IMR-90 (cell line): ENCODE results near the gene ONECUT2. TPM values are rescaled to one million over a fixed set of nuclear protein-coding genes. Genes with fewer than 3 reads are reported as not detected.

Experiments
- ATAC-seq: fragments of 200-7000 bp; cut with Tn5 transposase; 2 replicates; pipeline ENCODE4 v1.9.1; 2020; ENCODE audit warnings: low read depth, mild to moderate bottlenecking, moderate library complexity
- BruUV-seq: library from RNA; stranded (reverse); fragments of 400-500 nt; replicated peaks from 2 replicates; lab custom pipeline; 2021; lab: Mats Ljungman, UMichigan
- CTCF ChIA-PET: fragments of 300-600 bp; formaldehyde crosslinking; extraction: SDS; loops from one replicate; lab custom pipeline; 2021; ENCODE audit warnings: antibody characterized with exemption; lab: Yijun Ruan, JAX
- POLR2A ChIA-PET: fragments of 300-600 bp; sonication (Branson Sonifier 250); formaldehyde crosslinking; loops from one replicate; lab custom pipeline; 2022; ENCODE audit warnings: antibody characterized with exemption; ENCODE audit not compliant: unreplicated experiment; lab: Charles Lee
- DNase-seq: peaks from one replicate; pipeline ENCODE4 v3.0.0; 2013
- H2AFZ ChIP-seq: replicated peaks from 2 replicates; pipeline ENCODE3; 2013; ENCODE audit warnings: low read length, mild to moderate bottlenecking; ENCODE audit not compliant: poor library complexity
- H2AK5ac ChIP-seq: 2 replicates; pipeline ENCODE4 v1.6.1; 2013; ENCODE audit warnings: low read depth, low read length, inconsistent platforms
- H2AK9ac ChIP-seq: replicated peaks from 2 replicates; pipeline ENCODE3; 2013; ENCODE audit warnings: mild to moderate bottlenecking, low read depth, low read length, moderate library complexity; ENCODE audit not compliant: poor library complexity
- H2BK120ac ChIP-seq: 2 replicates; pipeline ENCODE4 v1.6.1; 2013; ENCODE audit warnings: low read depth, low read length, inconsistent platforms
- H2BK15ac ChIP-seq: 3 replicates; pipeline ENCODE4 v1.6.1; 2013; ENCODE audit warnings: low read depth, low read length, inconsistent platforms
- H2BK20ac ChIP-seq: 2 replicates; pipeline ENCODE4 v1.6.1; 2013; ENCODE audit warnings: low read depth, mild to moderate bottlenecking, inconsistent platforms, low read length, moderate library complexity
- H2BK5ac ChIP-seq: 2 replicates; pipeline ENCODE4 v1.6.1; 2013; ENCODE audit warnings: mild to moderate bottlenecking, low read depth, low read length, inconsistent platforms; ENCODE audit not compliant: poor library complexity, severe bottlenecking
- H3K14ac ChIP-seq: replicated peaks from 2 replicates; pipeline ENCODE4 v1.6.1; 2013; ENCODE audit warnings: low read depth, low read length, inconsistent platforms
- H3K18ac ChIP-seq: 2 replicates; pipeline ENCODE4 v1.6.1; 2013; ENCODE audit warnings: low read depth, low read length, control low read depth
- H3K23ac ChIP-seq: 2 replicates; pipeline ENCODE4 v1.6.1; 2013; ENCODE audit warnings: low read depth, low read length, inconsistent platforms
- H3K27ac ChIP-seq: 2 replicates; pipeline ENCODE4 v1.5.1; 2013; ENCODE audit warnings: mild to moderate bottlenecking, control low read depth, low read length; ENCODE audit not compliant: insufficient read depth
- H3K27me3 ChIP-seq: 2 replicates; pipeline ENCODE4 v1.6.1; 2013; ENCODE audit warnings: low read length; ENCODE audit not compliant: control insufficient read depth, insufficient read depth
- H3K36me3 ChIP-seq: 2 replicates; pipeline ENCODE4 v1.6.1; 2013; ENCODE audit warnings: low read length, mixed read lengths; ENCODE audit not compliant: control insufficient read depth, insufficient read depth
- H3K4ac ChIP-seq: 2 replicates; pipeline ENCODE4 v1.6.1; 2013; ENCODE audit warnings: low read depth, low read length, inconsistent platforms
- H3K4me1 ChIP-seq: 2 replicates; pipeline ENCODE4 v1.6.1; 2013; ENCODE audit warnings: low read length, mixed read lengths; ENCODE audit not compliant: control insufficient read depth, insufficient read depth
- H3K4me2 ChIP-seq: 2 replicates; pipeline ENCODE4 v1.6.1; 2013; ENCODE audit warnings: low read depth, mild to moderate bottlenecking, control low read depth, low read length, moderate library complexity
- H3K4me3 ChIP-seq: 2 replicates; pipeline ENCODE4 v1.5.1; 2013; ENCODE audit warnings: low read depth, mild to moderate bottlenecking, control low read depth, low read length, moderate library complexity; ENCODE audit not compliant: insufficient read depth
- H3K56ac ChIP-seq: 2 replicates; pipeline ENCODE4 v1.6.1; 2013; ENCODE audit warnings: low read length, inconsistent platforms; ENCODE audit not compliant: insufficient read depth; ENCODE audit errors: extremely low read depth
- H3K79me1 ChIP-seq, 2 experiments: 2 replicates each; pipeline ENCODE4 v1.6.1; 2013; ENCODE audit warnings: low read length in 2 of 2, inconsistent platforms in 1 of 2, low read depth in 1 of 2
- H3K9ac ChIP-seq: 2 replicates; pipeline ENCODE4 v1.6.1; 2013; ENCODE audit warnings: low read depth, low read length, control low read depth
- H3K9me1 ChIP-seq: 2 replicates; pipeline ENCODE4 v1.6.1; 2013; ENCODE audit warnings: low read length, inconsistent platforms; ENCODE audit not compliant: insufficient read depth
- H3K9me3 ChIP-seq: 2 replicates; pipeline ENCODE4 v1.6.1; 2013; ENCODE audit warnings: low read length; ENCODE audit not compliant: control insufficient read depth, insufficient read depth
- H4K20me1 ChIP-seq: 2 replicates; pipeline ENCODE4 v1.6.1; 2013; ENCODE audit warnings: low read length, inconsistent platforms; ENCODE audit not compliant: insufficient read depth
- H4K5ac ChIP-seq: 2 replicates; pipeline ENCODE4 v1.6.1; 2013; ENCODE audit warnings: mild to moderate bottlenecking, low read depth, low read length, control low read depth
- H4K8ac ChIP-seq, 2 experiments: 2 replicates each; pipeline ENCODE4 v1.6.1; 2013; ENCODE audit warnings: low read depth in 2 of 2, low read length in 2 of 2, control low read depth in 1 of 2, inconsistent platforms in 1 of 2
- H4K91ac ChIP-seq: 2 replicates; pipeline ENCODE4 v1.6.1; 2013; ENCODE audit warnings: low read depth, low read length, inconsistent platforms; ENCODE audit not compliant: insufficient read depth
- CEBPB ChIP-seq: IDR thresholded peaks from 2 replicates; pipeline ENCODE4 v1.6.1; 2012; ENCODE audit warnings: low read depth, low read length, improper control_type of control experiment
- CHD1 ChIP-seq: IDR thresholded peaks from 2 replicates; pipeline ENCODE4 v1.6.1; 2012; ENCODE audit warnings: low read depth, low read length, improper control_type of control experiment
- ELK1 ChIP-seq: fragments of 150-350 bp; IDR thresholded peaks from 2 replicates; pipeline ENCODE4 v1.6.1; 2016; ENCODE audit warnings: low read depth, mild to moderate bottlenecking, low read length, moderate library complexity, borderline replicate concordance
- FOS ChIP-seq: fragments of 150-350 bp; IDR thresholded peaks from 2 replicates; pipeline ENCODE4 v1.6.1; 2016; ENCODE audit warnings: low read depth, low read length
- MXI1 ChIP-seq: IDR thresholded peaks from 2 replicates; pipeline ENCODE4 v1.6.1; 2012; ENCODE audit warnings: low read depth, mild to moderate bottlenecking, low read length, moderate library complexity, borderline replicate concordance
- NFE2L2 ChIP-seq: fragments of 150-350 bp; IDR thresholded peaks from 2 replicates; pipeline ENCODE4 v1.6.1; 2016; ENCODE audit warnings: low read depth, mild to moderate bottlenecking, low read length
- POLR2A ChIP-seq: IDR thresholded peaks from 2 replicates; pipeline ENCODE4 v1.6.1; 2012; ENCODE audit warnings: mild to moderate bottlenecking, low read depth, low read length
- RAD21 ChIP-seq: IDR thresholded peaks from 2 replicates; pipeline ENCODE4 v1.6.1; 2012; ENCODE audit warnings: low read length, improper control_type of control experiment
- RCOR1 ChIP-seq: IDR thresholded peaks from 2 replicates; pipeline ENCODE4 v1.6.1; 2012; ENCODE audit warnings: mild to moderate bottlenecking, low read length, improper control_type of control experiment; ENCODE audit not compliant: insufficient replicate concordance
- RFX5 ChIP-seq: IDR thresholded peaks from 2 replicates; pipeline ENCODE4 v1.8.0; 2012; ENCODE audit warnings: low read depth, mild to moderate bottlenecking, low read length, moderate library complexity
- SMC3 ChIP-seq: fragments of 150-350 bp; IDR thresholded peaks from 2 replicates; pipeline ENCODE4 v1.6.1; 2016; ENCODE audit warnings: low read depth, mild to moderate bottlenecking, antibody characterized with exemption, low read length, moderate library complexity
- USF2 ChIP-seq: fragments of 150-350 bp; IDR thresholded peaks from 2 replicates; pipeline ENCODE4 v1.6.1; 2017; ENCODE audit warnings: mild to moderate bottlenecking, antibody characterized with exemption, low read length, low read depth
- WGBS, 2 experiments: methylation state at CpG; one replicate each; pipeline versions ENCODE4 v1.1.5 to v1.1.7; 2013; ENCODE audit warnings: missing lambda C conversion rate in 2 of 2; ENCODE audit not compliant: insufficient read length in 1 of 2; ENCODE audit errors: extremely low coverage in 2 of 2; 5-methylcytosine and 5-hydroxymethylcytosine counted together
- dilution Hi-C: fragments of 300-500 bp; cut with HindIII; formaldehyde crosslinking; loops from one replicate; pipeline ENCODE4 v1.14.3; 2018; ENCODE audit warnings: low sequenced_read_pairs; ENCODE audit not compliant: unreplicated experiment
- in situ Hi-C: fragments of 300-500 bp; cut with MboI; formaldehyde crosslinking; loops from 3 replicates; pipeline ENCODE4 v1.14.3; 2019; ENCODE audit warnings: low sequenced_read_pairs, inconsistent platforms, mixed read lengths
- intact Hi-C: fragments of 100-400 bp; cut with micrococcal nuclease; formaldehyde crosslinking; loops from 2 replicates; pipeline ENCODE4 v1.10.0; 2022
- polyA plus RNA-seq, 3 experiments: library from polyadenylated mRNA; depleted of rRNA; stranded (reverse); fragments of >200 nt; gene quantifications; 2 replicates each; pipeline ENCODE4 v1.2.3, GENCODE V29; 2012; ENCODE audit warnings: low replicate concordance in 1 of 3
- total RNA-seq: library from RNA; depleted of rRNA; stranded (reverse); fragments of >200 nt; gene quantifications from 2 replicates; pipeline ENCODE4 v1.2.3, GENCODE V29; 2012

The ONECUT2 gene
- total and polyA plus RNA-seq, 2 of the 4 experiments (the other 2 are of a cell fraction) = under 0.01 to 0.02 TPM

- Histone ChIP-seq H3K4me2 (no peak overlapping the region), H2AFZ (no peak overlapping the region), H3K79me1 (no peaks in the 10 kb centered on the region), H4K20me1 (no peaks in the 10 kb centered on the region), H3K9me1 (no peaks in the 10 kb centered on the region), H3K27ac (no peak overlapping the region), H2BK15ac (no peak overlapping the region), H2BK120ac (no peak overlapping the region), H3K27me3 (peaks cover 51% of the 10 kb centered on the region), H2BK20ac (no peak overlapping the region), H3K9me3 (no peaks in the 10 kb centered on the region; the same call in 1 of the 2 replicates), H2BK5ac (no peak overlapping the region), H3K4ac (no peak overlapping the region), H3K18ac (no peak overlapping the region), H2AK9ac (no peak overlapping the region), H3K4me1 (no peaks in the 10 kb centered on the region), H4K5ac (no peak overlapping the region), H4K8ac (no peak overlapping the region), H3K23ac (no peak overlapping the region), H3K56ac (no peak overlapping the region), H3K4me3 (no peak overlapping the region), H3K14ac (no peak overlapping the region), H2AK5ac (no peak overlapping the region), H3K9ac (no peak overlapping the region), H4K91ac (no peak overlapping the region), H3K36me3 (no peaks in the 10 kb centered on the region)
- POLR2A ChIA-PET = interaction anchor here (0.6 kb wide), 1 partner anchor 690 kb away, joined by 3 read pairs; no protein-coding TSS in a partner anchor
- intact Hi-C loops (no loop called here), dilution Hi-C loops (no loop called here), in situ Hi-C loops (loop anchor here (10.0 kb wide), 1 partner anchor 699 kb away; no protein-coding TSS in a partner anchor)
- 0% methylated on average over 1 of the region's 3 CpGs; no CpG with 5 or more reads in 1 of the 2 experiments for WGBS, 2 experiments
- BruUV-seq = no TSS peak
- ATAC-seq (no peak), DNase-seq (no peak)
- TF ChIP-seq CHD1 = no peak
- TF ChIP-seq NFE2L2 = no peak
- no peak for TF ChIP-seq FOS
- TF ChIP-seq USF2 = no peak
- TF ChIP-seq MXI1 = no peak
- no peak for TF ChIP-seq ELK1
- no peak for TF ChIP-seq POLR2A
- TF ChIP-seq RFX5 = no peak
- no peak for TF ChIP-seq RAD21
- TF ChIP-seq SMC3 = no peak
- no peak for TF ChIP-seq RCOR1
- TF ChIP-seq CEBPB = no peak
- CTCF ChIA-PET = no interaction called here
Measured at GRCh38 chr18:57443702-57444101, 8.5 kb downstream of the ONECUT2 start.
